Fibroblast of the aortic adventitia (primary cell): ENCODE results near the gene RASSF10. TPM values are rescaled to one million over a fixed set of nuclear protein-coding genes. Genes with fewer than 3 reads are reported as not detected.

Experiments
- DNase-seq: peaks from one replicate; pipeline ENCODE4 v3.0.0-alpha.2; 2010; ENCODE audit warnings: low read depth
- H3K4me3 ChIP-seq: 2 replicates; pipeline ENCODE4 v1.5.1; 2011; ENCODE audit warnings: low read depth, mild to moderate bottlenecking, control low read depth, low read length, moderate library complexity
- CTCF ChIP-seq: IDR thresholded peaks from 2 replicates; pipeline ENCODE4 v1.5.1; 2011; ENCODE audit warnings: mild to moderate bottlenecking, low read length, control low read depth, inconsistent platforms; ENCODE audit not compliant: insufficient read depth
- total RNA-seq: library from RNA; depleted of rRNA; stranded (reverse); fragments of >200 nt; gene quantifications from 2 replicates; pipeline ENCODE4 v1.2.3, GENCODE V29; 2012; ENCODE audit warnings: low replicate concordance

RASSF10 gene
- total RNA-seq, 1 donor = not detected

- no peak for DNase-seq
- TF ChIP-seq CTCF = no peak
- H3K4me3 ChIP-seq = no peak overlapping the region
Observed at GRCh38 chr11:13051257-13051656, 42.1 kb downstream of the RASSF10 start.

GRCh38 chr11:13052130-13052571, 43.0 kb downstream of the RASSF10 start:
- H3K4me3 ChIP-seq = no peak overlapping the region

GRCh38 chr11:13053255-13053917, 44.3 kb downstream of the RASSF10 start:
- no peak for DNase-seq
- H3K4me3 ChIP-seq = no peak overlapping the region

More at GRCh38 chr11:13052130-13052571, 43.0 kb downstream of the RASSF10 start:
- TF ChIP-seq CTCF = no peak
- no peak for DNase-seq

GRCh38 chr11:13054278-13054677, 45.2 kb downstream of the RASSF10 start:
- DNase-seq = no peak
- H3K4me3 ChIP-seq = no peak overlapping the region
- no peak for TF ChIP-seq CTCF

More at GRCh38 chr11:13053255-13053917, 44.3 kb downstream of the RASSF10 start:
- no peak for TF ChIP-seq CTCF

- no peak overlapping the region for H3K4me3 ChIP-seq
- no peak for DNase-seq
- TF ChIP-seq CTCF = no peak
Observed at GRCh38 chr11:13055200-13055599, 46.1 kb downstream of the RASSF10 start.

GRCh38 chr11:13061294-13061990, 52.3 kb downstream of the RASSF10 start:
- TF ChIP-seq CTCF = no peak
- peak; percentile 42 for DNase-seq
- no peak overlapping the region for H3K4me3 ChIP-seq
